Activated T-cell treated with anti-CD3 and anti-CD28 coated beads for 24 hours (primary cell): Measurements from ENCODE around the gene NUP93.
"Not testable (repeated sequence)": the region's sequence is repeated elsewhere in the genome, so short reads cannot be mapped to it uniquely, and the experiment has no call there.

Experiments
- DNase-seq: peaks from one replicate; pipeline ENCODE4 v3.0.0-alpha.2; 2020; ENCODE audit warnings: low read depth

Gene NUP93

GRCh38 chr16:56779906-56780305, 50.0 kb downstream of the NUP93 start:
- no peak for DNase-seq

GRCh38 chr16:56780646-56781045, 50.7 kb downstream of the NUP93 start:
- no peak for DNase-seq

GRCh38 chr16:56781528-56781961, 51.6 kb downstream of the NUP93 start:
- no peak for DNase-seq

GRCh38 chr16:56783344-56783743, 53.4 kb downstream of the NUP93 start:
- DNase-seq: no peak

DNA sequence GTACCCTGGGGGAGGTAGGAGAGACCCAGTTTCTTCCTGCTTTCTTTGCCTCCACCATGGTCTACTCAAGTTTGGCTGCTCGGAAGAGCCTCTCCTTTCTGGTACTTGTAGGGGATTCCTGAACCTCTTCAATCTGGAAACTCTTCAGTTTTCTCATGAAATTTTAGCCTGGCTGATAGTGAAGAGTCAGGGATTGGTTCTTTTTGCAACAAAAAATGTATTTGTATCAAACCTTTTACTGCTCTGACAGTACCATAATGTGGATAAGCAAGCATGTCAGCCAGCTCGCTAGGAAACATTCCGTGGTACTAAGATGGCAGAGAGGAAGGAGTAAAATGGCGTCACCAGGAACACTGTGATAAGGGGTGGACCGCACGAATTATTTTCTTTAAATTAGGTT, 55.4 kb downstream of the NUP93 start:
- DNase-seq: no peak

DNA sequence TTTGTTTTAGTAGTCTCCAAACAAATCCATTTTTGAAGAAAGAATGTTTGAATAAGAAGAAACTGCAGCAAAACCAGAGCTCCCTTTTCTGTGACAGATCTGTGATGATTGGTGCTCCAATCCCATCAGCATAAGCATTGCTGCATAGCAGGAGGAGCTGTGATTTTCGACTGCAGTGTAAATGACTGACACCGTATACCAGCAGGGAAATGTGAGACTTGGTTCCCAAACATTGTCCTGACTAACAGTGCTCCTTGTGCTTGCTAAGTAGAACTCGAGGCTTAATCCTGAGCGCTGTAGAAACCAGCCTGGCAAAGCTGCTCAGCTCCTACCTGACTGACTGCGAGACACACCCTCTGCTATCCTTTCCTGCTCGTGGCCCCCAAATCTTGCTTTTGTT, 57.2 kb downstream of the NUP93 start:
- no peak for DNase-seq

DNA sequence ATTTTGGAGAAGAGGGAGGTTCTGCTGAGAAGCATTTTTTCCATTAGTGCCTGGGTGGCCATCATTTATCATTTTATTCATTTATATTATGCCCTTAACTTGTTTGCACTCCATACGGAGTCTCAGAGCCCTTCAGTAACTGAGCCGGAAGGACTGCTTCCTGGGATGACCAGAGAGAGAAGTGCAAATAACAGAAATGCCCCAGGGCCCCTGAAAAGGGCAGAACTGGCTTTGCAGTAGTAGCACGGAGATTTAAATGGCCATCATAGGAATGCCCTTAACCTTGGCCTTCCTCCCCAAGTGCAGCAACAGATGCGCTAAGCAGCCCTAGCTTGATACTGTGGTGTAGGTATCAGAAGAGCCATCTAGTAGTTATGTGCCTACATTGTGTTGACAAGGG, 58.5 kb downstream of the NUP93 start:
- no peak for DNase-seq

GRCh38 chr16:56789360-56789759, 59.4 kb downstream of the NUP93 start:
- DNase-seq: peak; percentile 8

- no peak for DNase-seq
These were observed 63.0 kb downstream of the NUP93 start for GRCh38 chr16:56792967-56793366.

GRCh38 chr16:56793492-56793891, 63.6 kb downstream of the NUP93 start:
- DNase-seq: no peak

GRCh38 chr16:56795011-56795410, 65.1 kb downstream of the NUP93 start:
- no peak for DNase-seq

- DNase-seq: not testable (repeated sequence)
These were observed 67.1 kb downstream of the NUP93 start for GRCh38 chr16:56797038-56797437.

DNA sequence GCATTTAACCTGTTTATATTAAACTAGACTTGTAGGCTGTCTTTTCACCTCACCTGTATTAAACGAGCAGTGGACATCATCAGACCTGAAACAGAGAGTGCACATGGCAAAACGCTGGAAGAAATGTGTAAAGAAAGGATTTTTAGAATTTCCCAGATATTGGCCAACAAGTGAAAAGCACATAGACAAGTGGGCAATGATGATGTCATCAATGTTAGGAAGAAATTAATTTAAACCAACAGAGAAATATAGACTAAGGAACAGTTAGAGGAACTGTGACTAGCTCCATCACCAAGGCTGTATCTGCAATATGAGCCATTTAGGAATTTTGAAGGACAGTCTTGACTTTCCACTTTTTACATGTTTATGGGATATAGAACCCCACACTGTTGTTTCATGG, 67.9 kb downstream of the NUP93 start:
- DNase-seq: no peak

- no peak for DNase-seq
These were observed 69.0 kb downstream of the NUP93 start for GRCh38 chr16:56798955-56799354.

DNA sequence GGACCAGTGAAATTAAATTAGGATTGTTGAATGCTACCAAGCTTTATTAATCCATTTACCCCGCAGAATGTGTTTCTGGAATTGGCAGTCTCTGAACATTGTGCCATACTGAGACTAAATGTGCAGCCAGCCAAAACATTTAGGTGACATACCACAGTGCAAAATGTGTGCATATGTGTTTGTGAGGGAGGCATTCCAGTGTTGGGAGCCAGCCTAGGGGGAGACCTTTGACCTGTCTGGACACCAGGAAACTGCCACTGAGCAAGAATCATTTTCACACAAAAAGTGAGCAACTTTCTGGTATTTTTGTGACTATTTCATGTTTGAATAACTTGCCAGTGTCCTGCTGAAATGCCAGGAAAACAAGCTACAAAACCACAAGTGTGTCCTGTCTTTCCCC, 70.4 kb downstream of the NUP93 start:
- no peak for DNase-seq

- DNase-seq: no peak
These were observed 71.8 kb downstream of the NUP93 start for GRCh38 chr16:56801762-56802161.

- no peak for DNase-seq
These were observed 77.2 kb downstream of the NUP93 start for GRCh38 chr16:56807011-56807675.

- not testable (repeated sequence) for DNase-seq
These were observed 77.7 kb downstream of the NUP93 start for GRCh38 chr16:56807676-56808067.

DNA sequence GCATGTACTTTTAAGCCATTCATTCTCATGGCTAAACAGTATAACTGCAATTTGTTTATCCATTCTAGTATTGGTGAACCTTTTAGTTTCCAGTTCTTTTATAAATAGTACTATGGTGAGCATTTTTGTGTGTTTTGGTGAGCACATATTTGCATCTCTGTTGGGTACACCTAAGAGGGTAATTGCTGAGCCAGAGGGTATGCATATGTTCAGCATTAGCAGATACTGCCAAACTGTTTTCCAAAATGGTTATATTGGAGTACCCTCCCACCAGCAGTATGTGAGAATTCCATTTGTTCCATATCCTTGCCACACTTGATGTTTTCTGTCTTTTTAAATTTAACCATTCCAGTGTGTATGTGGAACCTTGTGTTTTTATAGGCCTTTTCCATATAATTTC, 81.0 kb downstream of the NUP93 start:
- DNase-seq: no peak

GRCh38 chr16:56811602-56812001, 81.7 kb downstream of the NUP93 start:
- DNase-seq: not testable (repeated sequence)

- DNase-seq: no peak
These were observed 83.0 kb downstream of the NUP93 start for GRCh38 chr16:56812884-56813283.

- DNase-seq: no peak
These were observed 84.9 kb downstream of the NUP93 start for GRCh38 chr16:56814537-56815432.

GRCh38 chr16:56815721-56816120, 85.8 kb downstream of the NUP93 start:
- no peak for DNase-seq
